WI38 (cell line): ENCODE data around the gene RPH3AL.

ENCODE experiments used
- H3K4me3 ChIP-seq: 2 replicates; pipeline ENCODE4 v1.5.1; 2011; ENCODE audit warnings: low read depth, mild to moderate bottlenecking, control low read depth, low read length
- TF ChIP-seq, protein P1 (sequence below): IDR thresholded peaks from 2 replicates; pipeline ENCODE4 v1.5.1; 2012; ENCODE audit warnings: low read depth, mild to moderate bottlenecking, control low read depth, low read length

Gene RPH3AL

DNA sequence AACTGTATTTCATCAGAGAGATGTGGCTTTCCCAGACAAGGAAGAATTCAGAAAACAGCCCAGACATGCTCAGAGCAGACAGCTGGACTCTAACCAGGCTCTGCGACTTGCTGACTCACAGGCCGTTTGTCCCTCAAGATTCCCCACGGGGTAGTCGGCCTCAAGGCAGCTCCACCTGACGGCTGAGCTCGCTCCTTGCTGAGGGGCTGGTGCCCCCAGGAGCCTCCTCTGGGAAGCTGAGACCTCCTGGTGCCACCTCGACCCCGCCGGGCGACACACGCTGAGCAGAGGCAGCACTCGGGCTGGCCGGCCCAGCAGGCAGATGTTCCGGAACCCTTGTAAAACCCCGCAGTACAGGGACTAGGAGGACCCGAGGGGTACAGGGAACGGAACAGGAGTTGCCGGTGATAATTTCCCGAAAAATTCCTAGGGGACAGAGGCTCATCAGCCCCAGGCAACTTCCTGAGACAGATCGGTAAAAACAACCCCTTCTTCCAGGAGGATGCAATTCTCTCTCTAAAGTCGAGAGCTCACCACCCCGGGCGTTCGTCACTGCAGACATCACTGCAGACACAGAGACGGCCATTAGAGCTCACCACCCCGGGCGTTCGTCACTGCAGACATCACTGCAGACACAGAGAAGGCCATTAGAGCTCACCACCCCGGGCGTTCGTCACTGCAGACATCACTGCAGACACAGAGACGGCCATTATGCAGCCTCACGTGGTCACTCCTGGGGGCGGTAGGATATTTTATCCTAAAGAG lies 19.9 kb downstream of the RPH3AL start:
- H3K4me3 ChIP-seq, result no peak overlapping the region
- TF ChIP-seq, protein P1, sequence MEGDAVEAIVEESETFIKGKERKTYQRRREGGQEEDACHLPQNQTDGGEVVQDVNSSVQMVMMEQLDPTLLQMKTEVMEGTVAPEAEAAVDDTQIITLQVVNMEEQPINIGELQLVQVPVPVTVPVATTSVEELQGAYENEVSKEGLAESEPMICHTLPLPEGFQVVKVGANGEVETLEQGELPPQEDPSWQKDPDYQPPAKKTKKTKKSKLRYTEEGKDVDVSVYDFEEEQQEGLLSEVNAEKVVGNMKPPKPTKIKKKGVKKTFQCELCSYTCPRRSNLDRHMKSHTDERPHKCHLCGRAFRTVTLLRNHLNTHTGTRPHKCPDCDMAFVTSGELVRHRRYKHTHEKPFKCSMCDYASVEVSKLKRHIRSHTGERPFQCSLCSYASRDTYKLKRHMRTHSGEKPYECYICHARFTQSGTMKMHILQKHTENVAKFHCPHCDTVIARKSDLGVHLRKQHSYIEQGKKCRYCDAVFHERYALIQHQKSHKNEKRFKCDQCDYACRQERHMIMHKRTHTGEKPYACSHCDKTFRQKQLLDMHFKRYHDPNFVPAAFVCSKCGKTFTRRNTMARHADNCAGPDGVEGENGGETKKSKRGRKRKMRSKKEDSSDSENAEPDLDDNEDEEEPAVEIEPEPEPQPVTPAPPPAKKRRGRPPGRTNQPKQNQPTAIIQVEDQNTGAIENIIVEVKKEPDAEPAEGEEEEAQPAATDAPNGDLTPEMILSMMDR, result no peak

DNA sequence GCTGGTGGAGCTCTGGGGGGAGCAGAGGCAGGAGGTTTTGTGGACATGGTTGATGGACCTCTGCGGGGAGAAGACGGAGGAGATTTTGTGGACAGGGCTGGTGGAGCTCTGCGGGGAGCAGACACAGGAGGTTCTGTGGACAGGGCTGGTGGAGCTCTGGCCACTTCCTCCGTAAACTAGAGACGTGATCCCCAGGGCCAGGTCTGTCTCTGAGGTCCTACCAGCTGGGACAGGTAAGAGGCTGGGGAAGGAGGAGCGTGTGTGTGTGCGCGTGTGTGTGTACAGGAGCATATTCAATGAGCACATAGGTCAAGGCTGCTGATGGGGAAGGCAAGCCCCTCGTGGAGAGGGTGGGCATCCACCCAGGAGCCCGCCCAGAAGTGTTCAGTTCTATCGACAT lies 20.6 kb downstream of the RPH3AL start:
- no peak overlapping the region for H3K4me3 ChIP-seq
- TF ChIP-seq, protein P1, result no peak

DNA sequence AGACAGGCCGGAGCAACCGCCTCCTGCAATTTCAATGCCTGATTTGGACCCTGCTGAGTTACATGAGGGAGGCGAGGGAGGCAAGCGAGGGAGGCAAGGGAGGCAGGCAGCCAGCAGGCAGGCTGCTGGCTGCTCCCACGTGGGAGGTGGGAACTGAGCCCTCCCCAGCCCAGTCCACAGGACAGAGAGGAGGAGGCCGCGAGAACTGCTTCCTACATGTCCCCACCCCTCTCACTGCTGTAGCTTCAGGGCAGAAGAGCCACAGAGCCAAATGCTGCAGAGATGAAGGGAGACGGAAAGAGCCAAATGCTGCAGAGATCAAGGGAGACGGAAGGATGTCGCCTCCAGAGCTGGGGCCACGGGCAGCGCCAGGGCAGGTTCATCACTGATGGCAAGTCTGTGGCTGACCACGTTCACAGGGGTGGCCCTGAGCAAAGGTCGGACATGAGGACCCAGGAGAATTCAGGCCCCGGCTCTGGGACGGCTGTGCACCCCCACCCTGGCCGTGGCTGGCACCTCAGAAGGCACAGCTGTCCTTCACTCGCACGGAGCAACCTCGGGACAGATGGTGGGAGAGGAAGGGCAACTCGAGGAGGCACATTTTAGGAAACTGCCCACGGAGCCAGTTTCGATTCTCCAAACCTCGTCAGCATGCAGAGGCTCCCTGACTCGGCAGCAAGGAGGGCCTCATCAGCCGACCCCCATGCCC lies 21.5 kb downstream of the RPH3AL start:
- TF ChIP-seq, protein P1, result no peak
- H3K4me3 ChIP-seq, result no peak overlapping the region

DNA sequence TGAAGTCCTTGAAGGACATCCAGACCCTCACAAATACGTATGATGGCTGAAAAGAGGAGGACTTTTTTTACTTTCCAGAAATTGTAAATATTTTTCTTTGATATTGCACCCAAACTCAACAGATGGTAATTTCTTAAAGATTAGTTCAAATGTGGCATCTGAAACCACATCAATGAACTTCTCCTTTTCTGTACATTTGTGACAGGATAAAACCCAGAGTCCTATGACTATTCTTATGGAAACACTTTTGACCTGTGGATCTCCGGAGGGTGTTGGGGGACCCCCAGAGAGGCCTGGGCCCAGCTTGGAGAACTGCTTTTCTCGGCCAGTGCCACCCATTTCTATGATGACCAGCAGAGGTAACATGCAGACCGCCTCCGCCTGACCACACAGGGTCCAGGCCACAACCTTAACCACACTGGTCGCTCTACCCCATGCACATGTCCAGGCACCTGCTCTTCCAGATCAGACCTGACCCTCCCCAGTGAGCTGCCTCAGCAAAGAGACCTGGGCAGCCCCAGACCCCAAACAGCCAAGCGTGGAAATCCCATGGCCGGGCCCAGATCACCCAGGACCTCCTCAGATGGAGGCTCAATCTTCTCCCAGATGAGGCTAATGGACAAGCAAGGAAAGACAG lies 22.7 kb downstream of the RPH3AL start:
- TF ChIP-seq, protein P1, result no peak
- H3K4me3 ChIP-seq, result no peak overlapping the region

DNA sequence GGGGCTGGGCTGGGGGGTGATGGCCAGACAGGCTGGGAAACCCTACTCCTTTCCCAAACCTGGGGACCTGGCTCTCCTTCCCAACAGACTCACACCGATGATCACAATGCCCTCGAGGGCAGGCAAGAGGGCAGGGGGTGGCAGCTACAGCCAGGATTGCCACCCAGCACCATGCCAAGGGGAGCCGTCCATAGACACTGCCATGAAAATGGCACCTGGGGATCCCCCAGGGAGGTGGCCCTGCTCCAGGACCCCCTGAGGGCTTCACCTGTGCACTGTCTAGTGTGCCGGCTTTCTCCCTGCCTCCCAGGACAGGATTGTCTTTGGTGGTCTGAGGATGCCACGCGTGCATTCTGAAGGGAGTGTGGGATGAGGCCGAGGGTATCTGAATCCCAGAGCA lies 24.6 kb downstream of the RPH3AL start:
- TF ChIP-seq, protein P1, result no peak
- H3K4me3 ChIP-seq, result no peak overlapping the region

DNA sequence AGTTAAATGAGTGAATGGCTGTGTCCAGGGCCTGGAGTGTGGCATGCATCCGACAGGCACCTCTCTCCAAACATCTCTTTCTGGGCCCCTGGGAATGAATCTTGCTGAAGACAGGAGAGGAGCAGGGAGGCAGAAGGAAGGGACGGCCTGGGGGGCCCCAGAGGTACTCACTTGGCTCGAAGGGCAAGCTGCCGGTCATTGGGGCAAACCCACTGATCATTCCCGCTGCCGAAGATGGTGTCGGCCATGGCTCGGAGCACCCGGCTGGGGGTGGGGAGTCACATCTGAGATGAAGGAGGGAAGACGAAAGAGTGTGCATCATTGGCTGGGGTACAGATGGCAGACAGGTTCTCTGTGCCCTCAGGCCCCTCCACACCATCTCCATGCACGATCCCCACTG lies 25.3 kb downstream of the RPH3AL start:
- no peak overlapping the region for H3K4me3 ChIP-seq
- TF ChIP-seq, protein P1, result no peak
